ENCODE data around the gene DOCK2. TPM values are rescaled to one million over a fixed set of nuclear protein-coding genes. Genes with fewer than 3 reads are reported as not detected.
A peak's percentile ranks its signal among the peaks of the same experiment; 100 is the strongest.

The DOCK2 gene
- total and polyA plus RNA-seq, 2 of the 8 experiments (the other 6 are each of a cell fraction or from before 2014, with no cell fraction given), result 3.9 to 5.7 TPM

DNA sequence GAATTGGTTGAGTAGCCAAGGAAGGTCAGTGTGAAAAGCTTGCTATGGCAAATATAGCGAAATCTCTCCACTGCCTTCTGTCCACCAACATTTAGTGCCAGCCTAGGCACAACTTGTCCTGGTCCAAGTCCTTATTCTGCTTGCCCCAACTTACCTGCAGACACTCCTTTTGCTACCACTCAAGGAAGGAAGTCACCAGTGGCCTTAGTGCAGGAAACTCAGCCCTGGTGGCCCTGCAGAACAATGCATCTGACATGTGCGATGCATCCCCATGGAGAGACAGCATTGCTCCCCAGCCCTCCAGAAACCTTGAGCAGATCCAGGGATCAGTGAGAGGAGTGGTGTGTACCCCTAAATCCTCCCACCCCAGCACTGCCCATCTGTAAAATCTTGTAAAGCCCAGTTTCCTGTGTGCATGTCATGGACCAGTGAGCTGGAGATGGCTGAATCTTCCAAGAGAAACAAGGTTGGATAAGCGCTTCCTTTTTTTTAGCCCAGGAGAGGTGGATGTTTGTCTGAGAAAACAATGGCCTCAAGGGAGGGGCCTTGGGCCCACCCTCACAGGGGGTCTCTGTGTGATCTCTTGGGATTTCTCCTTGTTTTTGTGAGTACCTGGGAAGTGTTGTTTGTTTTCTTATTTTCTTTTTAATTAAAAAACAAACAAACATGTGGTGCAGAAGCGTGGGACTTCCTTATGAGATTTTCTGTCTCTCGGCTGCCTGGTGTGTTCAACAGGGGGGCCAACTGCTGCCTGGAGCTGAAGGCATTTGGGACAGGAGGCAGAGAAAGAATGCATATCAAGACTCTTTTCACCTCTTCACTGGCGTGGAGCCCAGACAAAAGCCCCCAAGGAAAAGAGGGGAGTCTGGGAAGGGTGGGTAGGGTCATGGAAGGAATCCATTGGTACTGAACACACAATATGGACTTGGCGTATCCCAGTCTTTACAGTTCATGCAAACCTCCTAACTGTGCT, 472.3 kb downstream of the DOCK2 start:
- H3K56ac ChIP-seq (replicated peaks; ENCODE audit: insufficient read length, low read depth, low read length), result no peak overlapping the region
- no peak for FAIRE-seq
- no peak for TF ChIP-seq RNF2 (IDR thresholded peaks at IDR 0.05; ENCODE audit: borderline replicate concordance, low read depth, low read length, missing control alignments, poor library complexity, severe bottlenecking)
- TF ChIP-seq, protein P1, sequence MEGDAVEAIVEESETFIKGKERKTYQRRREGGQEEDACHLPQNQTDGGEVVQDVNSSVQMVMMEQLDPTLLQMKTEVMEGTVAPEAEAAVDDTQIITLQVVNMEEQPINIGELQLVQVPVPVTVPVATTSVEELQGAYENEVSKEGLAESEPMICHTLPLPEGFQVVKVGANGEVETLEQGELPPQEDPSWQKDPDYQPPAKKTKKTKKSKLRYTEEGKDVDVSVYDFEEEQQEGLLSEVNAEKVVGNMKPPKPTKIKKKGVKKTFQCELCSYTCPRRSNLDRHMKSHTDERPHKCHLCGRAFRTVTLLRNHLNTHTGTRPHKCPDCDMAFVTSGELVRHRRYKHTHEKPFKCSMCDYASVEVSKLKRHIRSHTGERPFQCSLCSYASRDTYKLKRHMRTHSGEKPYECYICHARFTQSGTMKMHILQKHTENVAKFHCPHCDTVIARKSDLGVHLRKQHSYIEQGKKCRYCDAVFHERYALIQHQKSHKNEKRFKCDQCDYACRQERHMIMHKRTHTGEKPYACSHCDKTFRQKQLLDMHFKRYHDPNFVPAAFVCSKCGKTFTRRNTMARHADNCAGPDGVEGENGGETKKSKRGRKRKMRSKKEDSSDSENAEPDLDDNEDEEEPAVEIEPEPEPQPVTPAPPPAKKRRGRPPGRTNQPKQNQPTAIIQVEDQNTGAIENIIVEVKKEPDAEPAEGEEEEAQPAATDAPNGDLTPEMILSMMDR (IDR thresholded peaks at IDR 0.05; ENCODE audit: control extremely low read depth in 1 of 3, insufficient read depth in 1 of 3, low read depth in 1 of 3, low read length in 3 of 3), result peak in 1 of 3 experiments; percentile 2; a peak in 1 of 4 replicates

More for the DNA sequence above, 472.3 kb downstream of the DOCK2 start:
- Histone ChIP-seq H4K20me1 (replicated peaks in 1 of 2; ENCODE audit: control insufficient read depth in 1 of 2, insufficient read depth in 2 of 2, low read length in 2 of 2) (no peaks in the 10 kb centered on the region), H3K18ac (ENCODE audit: extremely low read depth, low read length) (no peak overlapping the region), H2BK15ac (ENCODE audit: low read length) (no peak overlapping the region), H2AFZ (ENCODE audit: low read length) (no peak overlapping the region), H3K27ac (ENCODE audit: low read depth, low read length) (no peak overlapping the region), H3K9ac (replicated peaks in 1 of 4; ENCODE audit: extremely low read depth in 1 of 4, low read depth in 3 of 4, low read length in 3 of 4) (no peak overlapping the region), H2BK5ac (ENCODE audit: low read depth, low read length) (no peak overlapping the region; the same call in 1 of the 2 replicates), H3K14ac (ENCODE audit: insufficient read length) (no peak overlapping the region), H4K5ac (ENCODE audit: insufficient read length, low read depth, low read length) (no peak overlapping the region), H3K4me3 (ENCODE audit: extremely low read depth in 1 of 4, insufficient read depth in 2 of 4, low read depth in 3 of 4, low read length in 4 of 4) (no peak overlapping the region), H3K4me2 (ENCODE audit: insufficient read depth in 1 of 2, low read depth in 2 of 2, low read length in 2 of 2) (no peak overlapping the region), H2BK20ac (ENCODE audit: low read length) (no peak overlapping the region), H4K91ac (replicated peaks; ENCODE audit: insufficient read length, low read length) (no peak overlapping the region), H2AK5ac (ENCODE audit: low read depth, low read length) (no peak overlapping the region), H2BK120ac (replicated peaks; ENCODE audit: low read depth, low read length) (no peak overlapping the region), H3K23ac (ENCODE audit: insufficient read length) (no peak overlapping the region), H3K4me1 (replicated peaks in 1 of 4; ENCODE audit: control insufficient read depth in 3 of 4, insufficient read depth in 4 of 4, low read length in 3 of 4) (peaks cover 2 to 17% (median 9%) of the 10 kb centered on the region in 4 experiments), H3K36me3 (ENCODE audit: control insufficient read depth in 2 of 4, insufficient read depth in 4 of 4, low read length in 3 of 4) (no peaks in the 10 kb centered on the region), H4K8ac (ENCODE audit: extremely low read depth, insufficient read depth, low read length) (no peak overlapping the region), H3K79me2 (ENCODE audit: control insufficient read depth in 1 of 2, insufficient read depth in 2 of 2, low read length in 2 of 2) (no peaks in the 10 kb centered on the region), H3K4ac (replicated peaks; ENCODE audit: insufficient read length, low read depth, low read length) (no peak overlapping the region), H2BK12ac (ENCODE audit: low read depth, low read length) (no peak overlapping the region), H3K79me1 (ENCODE audit: low read depth, low read length) (no peaks in the 10 kb centered on the region), H3K27me3 (replicated peaks in 1 of 4; ENCODE audit: control insufficient read depth in 3 of 4, extremely low read depth in 1 of 4, insufficient read depth in 3 of 4, low read length in 3 of 4) (peaks cover 0 to 50% (median 21%) of the 10 kb centered on the region in 4 experiments; a peak in 6 of 7 replicates), H3K23me2 (ENCODE audit: low read depth, low read length) (no peaks in the 10 kb centered on the region), H3K9me3 (ENCODE audit: insufficient read depth in 2 of 2, low read depth in 1 of 2, low read length in 1 of 2) (no peaks in the 10 kb centered on the region)
- 66% methylated on average over 7 of the region's 7 CpGs; no CpG with 5 or more reads in 1 of the 2 experiments for WGBS, 2 experiments (ENCODE audit: extremely low coverage in 1 of 2, insufficient coverage in 1 of 2, insufficient read length in 1 of 2, insufficient replicate concordance in 2 of 2, low coverage in 1 of 2, low lambda C conversion rate in 2 of 2, missing lambda C conversion rate in 1 of 2)
- ChIA-PET CTCF (ENCODE audit: partially characterized antibody) (interaction anchor here (0.9 to 16.0 kb wide), 4 partner anchors 9 to 81 kb away, joined by 3 to 217 read pairs (median 12); no protein-coding TSS in a partner anchor), POLR2A (ENCODE audit: partially characterized antibody) (no interaction called here)
- no peak for DNase-seq (ENCODE audit: low read depth in 1 of 2, low spot score in 2 of 2)
